Measurements from ENCODE around the gene MEI1. TPM values are rescaled to one million over a fixed set of nuclear protein-coding genes. Genes with fewer than 3 reads are reported as not detected.

MEI1 gene
- total RNA-seq, 1 experiment from 2014 or later: 0.18 TPM

GRCh38 chr22:41775976-41776375, 76.7 kb downstream of the MEI1 start:
- ChIA-PET POLR2A (no interaction called here), CTCF (no interaction called here)
- no peak for DNase-seq (ENCODE audit: low read depth, low spot score)
- TF ChIP-seq POLR2AphosphoS5 (IDR thresholded peaks at IDR 0.05; ENCODE audit: low read depth, low read length): no peak
- TF ChIP-seq REST (IDR thresholded peaks at IDR 0.05; ENCODE audit: insufficient read depth in 1 of 2, low read depth in 2 of 2, low read length in 1 of 2): no peak
- no peak for TF ChIP-seq TCF7L2 (IDR thresholded peaks at IDR 0.05; ENCODE audit: low read depth, low read length)
- TF ChIP-seq SIN3A (IDR thresholded peaks at IDR 0.05; ENCODE audit: borderline replicate concordance, insufficient read depth, low read depth, low read length): no peak
- TF ChIP-seq CTCF (IDR thresholded peaks at IDR 0.05): no peak
- ATAC-seq: no peak
- no TSS peak for BruUV-seq (replicated peaks)
- no peaks in the 10 kb centered on the region for H3K9me3 ChIP-seq (ENCODE audit: control insufficient read depth, insufficient read depth, low read depth, low read length)
- no peaks in the 10 kb centered on the region for H3K4me1 ChIP-seq (ENCODE audit: control insufficient read depth, insufficient read depth, low read length)
- in situ Hi-C loops (cut with HindIII; ENCODE audit: low pct_unique_long_range_greater_than_20kb, low sequenced_read_pairs) (no loop called here), intact Hi-C loops (cut with micrococcal nuclease; ENCODE audit: unreplicated experiment) (no loop called here)
- H3K27me3 ChIP-seq (ENCODE audit: control insufficient read depth, insufficient read depth, low read length): no peaks in the 10 kb centered on the region
- H3K4me3 ChIP-seq (ENCODE audit: low read depth in 2 of 2, low read length in 2 of 2): no peak overlapping the region
- no peak overlapping the region for H3K27ac ChIP-seq (ENCODE audit: low read length)
- no peaks in the 10 kb centered on the region for H3K36me3 ChIP-seq (ENCODE audit: control insufficient read depth, insufficient read depth, low read length)

GRCh38 chr22:41776381-41776780, 77.1 kb downstream of the MEI1 start:
- intact Hi-C loops (cut with micrococcal nuclease; ENCODE audit: unreplicated experiment) (no loop called here), in situ Hi-C loops (cut with HindIII; ENCODE audit: low pct_unique_long_range_greater_than_20kb, low sequenced_read_pairs) (no loop called here)
- POLR2A ChIA-PET: no interaction called here
- H3K36me3 ChIP-seq (ENCODE audit: control insufficient read depth, insufficient read depth, low read length): no peaks in the 10 kb centered on the region
- no peak overlapping the region for H3K4me3 ChIP-seq (ENCODE audit: low read depth in 2 of 2, low read length in 2 of 2)
- no peak for TF ChIP-seq REST (IDR thresholded peaks at IDR 0.05; ENCODE audit: insufficient read depth in 1 of 2, low read depth in 2 of 2, low read length in 1 of 2)
- no peak for TF ChIP-seq POLR2AphosphoS5 (IDR thresholded peaks at IDR 0.05; ENCODE audit: low read depth, low read length)
- TF ChIP-seq TCF7L2 (IDR thresholded peaks at IDR 0.05; ENCODE audit: low read depth, low read length): no peak
- no peak for TF ChIP-seq SIN3A (IDR thresholded peaks at IDR 0.05; ENCODE audit: borderline replicate concordance, insufficient read depth, low read depth, low read length)
- TF ChIP-seq CTCF (IDR thresholded peaks at IDR 0.05): no peak
- H3K9me3 ChIP-seq (ENCODE audit: control insufficient read depth, insufficient read depth, low read depth, low read length): no peaks in the 10 kb centered on the region
- no peak for DNase-seq (ENCODE audit: low read depth, low spot score)
- H3K4me1 ChIP-seq (ENCODE audit: control insufficient read depth, insufficient read depth, low read length): no peaks in the 10 kb centered on the region
- ATAC-seq: no peak
- no TSS peak for BruUV-seq (replicated peaks)
- no peaks in the 10 kb centered on the region for H3K27me3 ChIP-seq (ENCODE audit: control insufficient read depth, insufficient read depth, low read length)
- CTCF ChIA-PET: no interaction called here
- H3K27ac ChIP-seq (ENCODE audit: low read length): no peak overlapping the region

Data from Panc1 (cell line).